Activated T-cell treated with anti-CD3 and anti-CD28 coated beads for 24 hours (primary cell): ENCODE measurements around the gene B9D2.
A peak's percentile ranks its signal among the peaks of the same experiment; 100 is the strongest.
"Not testable (repeated sequence)": the region's sequence is repeated elsewhere in the genome, so short reads cannot be mapped to it uniquely, and the experiment has no call there.

Experiments
- DNase-seq: peaks from one replicate; pipeline ENCODE4 v3.0.0-alpha.2; 2020; ENCODE audit warnings: low read depth

Gene B9D2, protein sequence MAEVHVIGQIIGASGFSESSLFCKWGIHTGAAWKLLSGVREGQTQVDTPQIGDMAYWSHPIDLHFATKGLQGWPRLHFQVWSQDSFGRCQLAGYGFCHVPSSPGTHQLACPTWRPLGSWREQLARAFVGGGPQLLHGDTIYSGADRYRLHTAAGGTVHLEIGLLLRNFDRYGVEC

DNA sequence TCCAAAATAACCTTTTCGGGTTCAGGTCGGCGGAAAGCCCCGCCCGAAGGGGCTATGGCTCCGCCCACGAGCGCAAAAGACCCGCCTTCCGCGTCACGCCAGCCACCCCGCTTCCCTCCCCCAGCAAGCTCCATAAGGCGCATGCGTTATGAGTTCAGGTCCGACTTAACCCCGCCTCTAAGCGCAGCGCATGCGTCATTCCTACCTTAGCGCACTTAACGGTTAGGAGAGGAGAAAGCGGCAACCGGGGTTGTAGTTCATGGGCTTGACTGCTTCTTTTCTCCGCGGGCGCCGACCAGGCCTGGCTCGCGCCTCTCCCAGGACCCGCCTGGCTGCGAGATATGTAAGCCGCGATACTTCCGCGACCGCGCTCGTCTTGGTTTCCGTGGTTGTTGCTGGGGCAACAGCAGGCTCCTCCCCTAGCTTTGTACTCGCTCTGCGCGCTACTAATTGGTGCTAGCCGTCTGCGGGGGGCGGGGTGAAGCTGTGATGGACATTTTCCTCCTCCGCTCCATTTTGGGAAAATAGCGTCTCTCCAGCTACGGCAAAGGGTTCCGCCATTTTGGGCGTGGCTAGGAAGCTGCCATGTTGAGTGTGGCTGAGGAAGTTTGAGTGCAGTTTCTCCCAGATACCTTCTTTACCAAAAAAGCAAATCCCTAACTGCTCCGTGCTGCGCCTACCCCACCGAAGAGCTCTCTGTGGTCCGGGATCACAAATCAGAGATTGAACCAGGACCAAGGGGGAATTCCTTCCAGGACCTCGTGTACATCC lies at the start of gene B9D2:
B9D2 (minus strand) TSS at position 397 of the 771 bp plus-strand sequence. CDS start 630 bp downstream, outside the sequence.
- DNase-seq = peak; percentile 96

DNA sequence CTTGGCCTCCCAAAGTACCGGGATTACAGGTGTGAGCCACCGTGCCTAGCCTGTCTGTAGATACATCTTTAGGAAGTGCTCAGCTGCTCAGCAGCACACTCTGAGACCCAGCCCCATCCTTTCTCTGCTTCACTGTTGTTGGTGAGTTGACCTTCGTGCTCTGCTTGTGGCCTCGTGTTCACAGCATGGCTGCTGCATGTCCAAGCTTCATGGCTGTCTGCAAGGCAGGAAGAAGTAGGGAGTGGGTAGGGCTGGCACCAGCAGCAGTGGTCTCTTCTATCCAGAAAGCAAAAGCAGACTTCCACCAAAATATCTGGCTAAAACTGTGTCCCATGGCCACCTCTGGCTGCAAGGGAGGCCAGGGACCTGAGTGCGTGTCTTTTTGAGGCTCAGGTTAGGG lies 49.0 kb upstream of the B9D2 start:
- DNase-seq = no peak

DNA sequence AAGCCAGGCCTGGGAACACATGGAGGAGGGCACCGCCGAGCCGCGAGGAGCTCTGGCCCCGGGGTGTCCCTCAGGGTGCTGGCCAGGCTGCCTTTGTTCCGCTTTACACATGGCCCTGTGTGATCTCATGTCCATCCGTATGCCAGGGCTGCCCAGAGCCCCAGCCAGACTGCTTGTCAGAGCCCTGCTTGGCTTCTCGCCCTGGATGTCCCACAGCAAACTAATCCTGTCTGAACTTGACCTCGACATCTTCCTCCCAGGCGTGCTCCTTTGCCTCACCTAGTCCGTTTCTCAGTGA lies 48.0 kb upstream of the B9D2 start:
- DNase-seq = no peak

DNA sequence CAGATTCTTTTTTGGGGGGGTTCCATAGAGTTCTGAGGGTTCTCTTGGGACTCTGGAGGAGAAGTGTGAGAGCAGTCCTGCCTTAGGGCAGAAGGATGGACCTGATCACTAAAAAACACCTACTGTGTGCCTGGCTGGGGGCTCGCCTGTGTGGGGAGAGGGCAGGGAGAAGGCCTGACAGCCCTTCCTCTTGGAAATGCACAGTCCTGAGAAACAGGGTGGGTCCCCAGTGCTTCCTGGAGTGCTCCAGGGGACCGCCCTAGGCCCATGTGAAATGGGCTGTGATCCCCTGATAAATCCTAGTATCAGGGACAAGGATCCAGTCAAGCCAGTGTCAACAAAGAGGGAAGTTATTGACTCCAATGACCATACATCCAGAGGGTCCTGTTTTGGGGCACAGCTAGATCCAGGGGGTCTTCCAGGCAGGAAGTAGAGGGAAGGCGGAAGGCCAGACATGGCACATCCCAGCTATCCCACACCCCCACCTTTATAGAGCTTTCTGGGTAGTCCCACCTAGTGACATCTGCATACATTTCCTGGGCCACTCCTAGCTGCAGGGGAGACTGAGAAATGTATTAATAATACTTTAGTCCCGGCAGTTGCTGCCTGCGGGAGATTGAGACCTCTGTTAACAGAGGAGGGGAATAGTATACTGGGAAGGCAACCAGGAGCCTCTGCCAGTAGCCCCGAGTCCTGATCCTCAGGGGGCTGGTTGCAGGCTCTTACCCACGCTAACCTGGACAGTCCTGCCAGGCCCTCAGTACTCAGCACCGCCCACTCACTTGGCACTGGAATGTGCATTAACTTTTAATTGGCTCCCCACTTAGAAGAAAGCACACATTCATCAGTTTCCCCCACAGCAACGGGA lies 47.4 kb upstream of the B9D2 start:
- DNase-seq = no peak

DNA sequence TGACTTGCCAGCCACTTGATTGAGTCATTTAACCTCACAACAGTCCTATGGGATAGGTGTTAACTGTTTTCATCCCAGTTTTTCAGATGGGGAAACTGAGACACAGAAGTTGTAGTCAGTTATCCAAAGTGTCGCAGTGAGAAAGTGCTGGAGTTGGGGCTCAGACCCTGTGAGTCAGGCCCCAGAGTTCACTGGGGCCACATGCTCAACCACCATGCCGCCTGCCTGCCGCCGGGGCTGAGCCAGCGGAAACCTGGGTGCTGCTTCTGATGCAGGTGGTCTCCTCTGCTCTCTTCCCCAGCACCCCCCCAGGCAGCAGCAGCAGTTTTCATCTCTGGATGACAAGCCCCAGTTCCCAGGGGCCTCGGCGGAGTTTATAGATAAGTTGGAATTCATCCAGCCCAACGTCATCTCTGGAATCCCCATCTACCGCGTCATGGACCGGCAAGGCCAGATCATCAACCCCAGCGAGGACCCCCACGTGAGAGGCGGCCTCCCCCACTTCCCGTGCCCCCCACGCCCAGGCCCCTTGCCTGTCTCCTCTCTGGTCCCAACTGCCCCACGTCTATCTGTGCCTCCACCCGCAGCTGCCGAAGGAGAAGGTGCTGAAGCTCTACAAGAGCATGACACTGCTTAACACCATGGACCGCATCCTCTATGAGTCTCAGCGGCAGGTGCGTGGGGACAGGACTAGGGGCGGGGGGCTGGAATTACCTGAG lies 46.5 kb upstream of the B9D2 start:
- no peak for DNase-seq

DNA sequence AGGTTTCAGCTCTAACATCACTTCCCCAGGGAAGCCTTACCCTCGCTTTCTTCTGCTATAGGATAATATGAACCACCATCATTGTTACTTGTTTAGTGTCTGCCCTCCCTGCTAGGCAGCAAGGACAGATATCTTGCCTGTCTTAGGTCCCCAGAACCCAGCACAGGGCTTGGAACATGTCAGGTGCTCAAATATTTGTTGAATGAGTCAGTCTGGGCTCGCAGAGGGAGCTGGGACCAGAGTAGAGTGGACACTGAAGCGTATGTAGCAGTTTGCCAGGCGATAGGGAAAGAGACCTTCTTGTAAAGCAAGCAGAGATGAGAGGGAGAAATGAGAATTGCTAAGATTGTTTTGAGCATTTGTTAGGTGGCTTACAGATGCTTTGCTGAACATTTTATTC lies 45.3 kb upstream of the B9D2 start:
- DNase-seq = no peak

DNA sequence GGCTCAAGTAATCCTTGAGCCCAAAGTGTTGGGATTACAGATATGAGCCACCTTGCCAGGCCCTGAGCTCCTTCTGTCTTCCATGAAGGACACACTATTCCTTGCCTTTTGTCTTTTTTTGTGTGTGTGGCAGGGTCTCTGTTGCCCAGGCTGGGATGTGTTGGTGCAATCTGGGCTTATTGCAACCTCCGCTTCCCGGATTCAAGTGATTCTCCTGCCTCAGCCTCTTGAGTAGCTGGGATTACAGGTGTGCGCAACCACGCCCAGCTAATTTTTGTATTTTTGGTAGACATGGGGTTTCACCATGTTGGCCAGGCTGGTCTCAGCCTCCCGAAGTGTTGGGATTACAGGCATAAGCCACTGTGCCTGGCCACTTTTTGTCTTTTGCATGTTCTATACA lies 44.9 kb upstream of the B9D2 start:
- not testable (repeated sequence) for DNase-seq

DNA sequence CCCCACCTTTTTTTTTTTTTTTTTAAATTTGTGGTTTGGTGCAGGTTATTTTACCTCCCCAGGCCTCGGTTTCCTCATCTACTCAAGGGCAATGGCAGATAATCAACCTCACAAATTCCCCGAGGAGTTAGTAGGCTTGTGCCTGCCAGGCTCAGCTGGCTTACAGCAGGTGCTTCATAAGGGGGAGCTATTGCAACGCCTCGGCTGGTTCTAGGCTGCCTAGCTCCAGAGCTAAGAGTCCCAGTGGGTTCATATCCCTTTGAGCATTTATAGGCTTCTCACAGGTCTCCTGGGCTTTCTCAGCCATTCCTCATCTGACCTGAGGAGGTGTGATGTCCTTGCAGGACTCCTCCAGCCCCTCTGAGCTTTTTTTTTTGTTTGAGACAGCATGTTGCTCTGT lies 44.3 kb upstream of the B9D2 start:
- DNase-seq = no peak

DNA sequence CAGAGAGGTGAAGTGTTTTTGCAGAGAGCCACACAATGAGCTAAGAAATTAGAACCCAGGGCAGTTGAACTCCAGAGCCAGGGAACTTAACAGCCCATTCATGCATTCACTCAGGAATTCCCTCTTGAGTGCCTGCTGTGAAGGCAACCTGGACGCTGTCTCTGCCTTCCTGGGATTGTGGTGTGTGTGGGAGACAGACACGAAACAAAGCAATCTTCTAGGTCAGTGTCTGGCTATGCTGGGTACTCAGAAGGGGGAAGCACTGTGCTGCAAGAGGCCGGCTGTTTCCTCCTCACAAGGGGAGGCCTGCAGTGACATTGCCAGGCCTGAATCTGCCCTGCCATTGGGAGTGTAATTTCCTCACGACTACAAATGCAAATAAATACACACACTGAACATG lies 43.3 kb upstream of the B9D2 start:
- no peak for DNase-seq

DNA sequence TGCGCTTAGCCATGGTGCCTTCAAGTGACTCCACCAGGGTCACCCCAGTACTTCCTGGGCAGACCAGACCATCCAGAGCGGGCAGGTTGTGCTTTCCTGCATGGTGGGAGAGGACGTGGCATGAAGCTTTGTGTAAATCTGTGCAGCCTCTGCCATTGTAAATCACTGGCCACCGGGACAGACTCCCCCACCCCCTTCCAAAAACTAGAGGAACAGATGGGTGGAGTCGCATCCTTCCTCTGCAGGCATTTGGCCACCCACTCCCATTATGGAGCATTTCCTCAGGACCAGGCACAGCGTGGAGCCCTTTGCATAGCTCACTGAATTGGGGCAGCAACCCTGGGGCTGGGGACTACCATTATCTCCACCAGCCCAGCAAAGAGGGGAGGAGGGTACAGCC lies 41.8 kb upstream of the B9D2 start:
- DNase-seq = no peak

DNA sequence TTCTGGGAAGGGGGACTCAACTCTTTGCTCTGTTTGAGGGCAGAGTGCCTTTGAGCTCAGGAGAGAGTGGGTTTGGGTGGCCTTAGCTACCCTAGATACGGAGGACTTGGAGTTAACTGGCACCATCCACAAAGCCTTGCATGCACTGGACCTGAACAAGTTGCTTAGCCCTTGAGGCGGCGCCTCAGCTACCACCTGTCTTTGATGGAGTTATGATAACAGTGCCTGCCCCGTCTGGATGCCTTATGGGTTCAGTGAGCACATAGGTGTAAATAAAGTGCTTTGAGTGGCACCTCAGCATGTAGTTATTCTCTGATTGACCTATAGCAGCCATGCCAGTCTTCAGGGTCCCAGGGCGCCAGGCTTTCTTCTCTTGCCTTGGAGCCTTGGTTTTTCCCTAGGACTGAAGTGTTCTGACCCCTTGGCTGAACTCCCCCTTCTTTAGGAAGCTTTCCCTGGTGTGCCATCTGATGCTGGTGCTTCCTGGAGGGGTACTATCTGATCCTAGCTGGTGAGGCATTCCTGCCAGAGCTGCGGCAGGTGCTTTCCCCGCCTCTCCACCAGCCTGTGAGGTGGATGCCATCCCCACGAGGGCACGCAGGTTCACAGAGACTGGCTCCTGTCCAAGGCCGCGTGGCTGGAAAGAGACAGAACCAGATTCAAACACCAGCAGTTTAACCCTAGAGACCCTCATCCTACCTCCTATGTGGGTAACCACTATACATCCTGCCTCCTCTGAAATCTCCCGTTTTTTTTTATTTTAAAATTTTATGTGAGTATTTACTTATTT lies 39.4 kb upstream of the B9D2 start:
- no peak for DNase-seq

DNA sequence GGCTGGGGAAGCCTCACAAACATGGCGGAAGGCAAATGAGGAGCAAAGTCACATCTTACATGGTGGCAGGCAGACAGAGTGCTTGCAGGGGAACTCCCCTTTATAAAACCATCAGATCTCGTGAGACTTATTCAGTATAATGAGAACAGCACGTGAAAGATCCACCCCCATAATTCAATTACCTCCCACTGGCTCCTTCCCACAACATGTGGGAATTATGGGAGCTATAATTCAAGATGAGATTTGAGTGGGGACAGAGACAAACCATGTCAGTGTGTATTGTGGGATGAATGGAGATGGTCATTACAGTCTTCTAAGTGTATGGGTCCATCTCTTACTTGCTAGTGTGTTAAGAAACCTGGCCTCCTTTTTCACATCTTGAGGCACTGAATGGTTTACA lies 38.1 kb upstream of the B9D2 start:
- no peak for DNase-seq

DNA sequence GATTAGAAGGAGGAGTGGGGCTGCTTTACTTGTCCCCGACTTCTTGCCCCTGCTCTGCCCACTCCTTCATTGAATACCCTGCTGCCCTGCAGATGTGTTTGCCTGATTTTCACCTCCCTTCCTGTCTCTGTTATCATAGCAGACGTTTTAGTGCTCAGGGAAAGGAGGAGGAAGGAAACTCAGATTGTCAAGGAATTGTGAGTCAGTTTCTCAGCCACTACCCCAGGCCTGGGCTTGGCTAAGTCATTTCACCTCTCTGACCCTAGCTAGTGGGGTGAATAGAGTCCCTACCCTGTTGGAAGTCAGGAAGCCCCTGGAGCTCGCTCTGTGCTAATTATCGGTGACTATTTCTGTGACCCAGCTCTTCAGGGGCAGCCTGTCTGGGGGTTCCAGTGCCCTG lies 37.5 kb upstream of the B9D2 start:
- no peak for DNase-seq

DNA sequence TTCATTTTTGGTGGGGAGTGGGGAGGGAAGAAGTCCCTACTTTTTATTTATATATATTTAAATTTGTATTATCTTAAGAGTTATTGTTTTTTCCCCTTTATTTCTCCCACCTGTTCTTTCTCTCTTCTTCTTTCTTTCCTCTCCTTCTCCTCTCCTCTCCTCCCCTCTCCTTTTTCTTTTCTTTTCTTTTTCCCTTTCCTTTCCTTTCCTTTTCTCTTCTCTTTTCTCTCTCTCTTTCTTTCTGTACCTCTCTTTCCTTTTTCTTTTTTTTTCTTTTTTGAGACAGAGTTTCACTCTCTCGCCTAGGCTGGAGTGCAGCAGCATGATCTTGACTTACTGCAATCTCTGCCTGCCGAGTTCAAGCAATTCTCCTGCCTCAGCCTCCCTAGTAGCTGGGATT lies 35.6 kb upstream of the B9D2 start:
- DNase-seq = no peak

DNA sequence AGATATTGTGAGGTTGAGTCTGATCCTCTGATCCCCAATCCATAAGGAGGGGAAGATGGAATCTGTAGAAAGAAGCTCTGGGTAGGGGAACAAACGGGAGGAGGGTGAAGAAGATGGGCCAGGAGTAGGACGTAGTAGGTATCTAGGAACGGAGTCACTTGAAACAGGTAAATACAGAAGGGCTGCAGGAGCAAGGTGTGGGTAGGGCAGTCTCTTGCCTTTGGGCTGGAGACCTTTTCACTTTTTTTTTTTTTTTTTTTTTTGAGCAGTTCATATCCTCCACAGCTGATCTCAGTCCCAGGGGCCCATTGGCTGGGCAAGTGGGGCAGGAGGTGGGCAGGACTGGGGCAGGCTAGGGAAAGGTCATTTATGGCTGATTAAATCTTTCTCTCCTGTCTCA lies 35.1 kb upstream of the B9D2 start:
- DNase-seq = no peak

DNA sequence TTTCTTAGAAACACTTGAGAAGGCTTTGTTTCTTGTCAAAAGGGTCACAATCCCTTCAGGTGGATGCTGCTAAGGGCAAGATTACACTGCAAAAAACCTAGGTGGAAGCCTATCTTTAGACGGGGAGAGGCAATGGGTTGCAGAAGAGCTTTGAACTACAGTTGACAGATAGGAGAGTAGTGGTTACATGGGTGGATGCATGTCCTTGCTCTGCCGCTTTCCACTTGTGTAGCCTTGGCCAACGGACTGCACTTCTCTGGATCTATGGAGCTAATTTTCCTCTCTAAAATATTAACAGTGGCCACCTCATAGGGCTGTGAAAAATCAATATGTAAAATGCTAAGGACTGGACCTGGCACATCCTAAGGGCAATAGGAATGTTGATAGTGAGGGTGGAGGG lies 34.6 kb upstream of the B9D2 start:
- no peak for DNase-seq

DNA sequence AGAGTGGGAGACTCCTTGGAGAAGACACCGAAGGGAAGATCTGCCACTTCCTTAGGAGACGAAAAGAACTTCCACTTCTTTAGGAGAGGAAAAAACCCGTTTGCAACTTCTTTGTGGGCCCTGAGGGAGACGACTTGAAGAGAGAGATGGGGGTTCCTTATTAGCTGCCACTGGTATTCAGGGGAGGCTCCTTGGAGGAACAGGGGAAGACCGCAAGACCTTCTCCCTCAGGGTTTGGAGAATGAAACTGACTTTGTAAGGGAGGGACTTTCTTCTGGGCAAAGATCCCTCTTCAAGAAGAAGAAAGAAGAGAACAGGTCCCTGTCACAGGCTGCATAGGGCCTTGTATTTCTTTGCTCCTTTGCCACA lies 34.1 kb upstream of the B9D2 start:
- DNase-seq = no peak

DNA sequence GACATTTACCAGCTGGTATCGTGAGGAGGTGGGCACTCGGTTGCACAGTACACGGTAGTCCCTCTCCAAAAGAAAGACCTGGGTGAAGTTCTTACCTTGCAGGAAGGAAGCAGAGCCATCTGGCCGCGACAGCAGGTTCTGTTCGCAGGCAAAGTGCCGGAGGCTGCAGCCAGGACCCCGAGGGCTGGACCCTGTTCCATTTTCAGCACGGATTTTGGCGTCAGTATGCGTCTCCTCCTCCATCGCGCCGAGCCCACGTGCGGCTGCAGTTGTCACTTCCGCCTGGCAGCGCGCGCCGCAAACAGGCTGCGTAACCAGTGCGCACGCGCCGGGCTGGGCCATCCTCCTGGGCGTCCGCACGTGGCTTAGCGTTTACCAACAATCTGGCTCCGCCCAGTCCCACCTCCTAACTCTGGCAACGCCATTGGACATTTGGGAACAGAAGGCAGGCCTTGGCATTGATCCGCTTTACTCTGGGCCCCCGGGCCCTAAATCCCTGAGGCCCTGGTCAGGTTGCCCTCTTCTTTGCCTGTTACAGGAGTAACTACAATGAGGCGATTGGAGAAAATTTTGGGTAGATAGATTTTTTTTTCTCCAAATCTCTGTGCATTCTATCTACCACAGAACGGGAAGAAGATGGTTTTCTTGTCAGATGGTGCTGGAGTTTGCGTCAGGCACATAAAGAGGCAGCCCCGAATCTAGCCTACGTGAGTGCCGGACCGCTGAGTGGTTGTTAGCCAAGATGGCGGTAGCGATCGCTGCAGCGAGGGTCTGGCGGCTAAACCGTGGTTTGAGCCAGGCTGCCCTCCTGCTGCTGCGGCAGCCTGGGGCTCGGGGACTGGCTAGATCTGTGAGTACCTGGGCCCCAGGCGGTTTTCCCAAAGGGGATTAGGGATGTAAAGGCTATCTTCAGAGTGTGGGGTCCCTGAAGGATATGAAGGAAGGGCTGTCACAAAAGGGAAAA lies 33.4 kb upstream of the B9D2 start, which contains the start of the genes BCKDHA and EXOSC5:
BCKDHA (plus strand) TSS at position 733 of the 964 bp plus-strand sequence; CDS start at position 743, 10 bp downstream.
EXOSC5 (minus strand) TSS at position 274 of the 964 bp plus-strand sequence; CDS start at position 243, 31 bp downstream.
- DNase-seq = peak; percentile 99

DNA sequence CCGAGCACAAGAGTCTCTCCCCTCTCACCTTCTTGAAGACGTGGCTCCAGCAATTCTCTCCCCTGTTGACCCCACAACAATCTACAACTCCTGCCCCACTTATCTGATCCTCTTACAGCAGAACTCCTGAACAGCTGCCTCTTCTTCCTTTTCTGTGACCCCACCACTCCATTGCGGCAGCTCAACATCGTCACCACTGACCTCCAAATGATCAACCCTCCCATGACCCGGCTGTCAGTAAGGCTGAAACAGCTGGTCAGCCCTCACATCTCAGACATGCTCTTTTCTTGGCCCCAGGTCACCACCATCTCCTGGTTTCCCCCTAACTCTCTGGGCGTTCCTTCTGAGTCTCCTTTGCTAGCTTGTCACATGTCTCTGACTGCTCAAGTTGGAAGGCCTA lies 31.4 kb upstream of the B9D2 start:
- no peak for DNase-seq

DNA sequence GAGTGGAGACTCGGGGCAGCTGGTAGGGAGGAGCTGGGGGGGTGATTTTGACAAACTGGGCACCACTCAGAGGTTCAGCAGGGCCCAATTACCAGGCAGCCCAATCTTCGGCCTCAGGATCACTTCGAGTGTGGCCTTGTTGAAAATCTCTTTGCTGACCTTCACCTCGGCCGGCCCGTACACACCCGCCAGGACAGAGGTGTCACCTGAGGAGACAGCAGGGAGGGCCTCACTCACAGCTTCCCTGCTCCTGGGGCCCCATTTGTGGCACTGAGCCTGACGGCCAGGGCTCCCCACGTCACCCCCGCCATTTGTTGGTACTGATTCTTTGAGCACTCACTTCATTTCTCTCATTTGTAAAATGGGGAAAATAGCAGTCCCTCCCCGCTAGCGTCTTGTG lies 28.8 kb upstream of the B9D2 start:
- no peak for DNase-seq
